Measurements from ENCODE around the gene ASPG.

ASPG gene

DNA sequence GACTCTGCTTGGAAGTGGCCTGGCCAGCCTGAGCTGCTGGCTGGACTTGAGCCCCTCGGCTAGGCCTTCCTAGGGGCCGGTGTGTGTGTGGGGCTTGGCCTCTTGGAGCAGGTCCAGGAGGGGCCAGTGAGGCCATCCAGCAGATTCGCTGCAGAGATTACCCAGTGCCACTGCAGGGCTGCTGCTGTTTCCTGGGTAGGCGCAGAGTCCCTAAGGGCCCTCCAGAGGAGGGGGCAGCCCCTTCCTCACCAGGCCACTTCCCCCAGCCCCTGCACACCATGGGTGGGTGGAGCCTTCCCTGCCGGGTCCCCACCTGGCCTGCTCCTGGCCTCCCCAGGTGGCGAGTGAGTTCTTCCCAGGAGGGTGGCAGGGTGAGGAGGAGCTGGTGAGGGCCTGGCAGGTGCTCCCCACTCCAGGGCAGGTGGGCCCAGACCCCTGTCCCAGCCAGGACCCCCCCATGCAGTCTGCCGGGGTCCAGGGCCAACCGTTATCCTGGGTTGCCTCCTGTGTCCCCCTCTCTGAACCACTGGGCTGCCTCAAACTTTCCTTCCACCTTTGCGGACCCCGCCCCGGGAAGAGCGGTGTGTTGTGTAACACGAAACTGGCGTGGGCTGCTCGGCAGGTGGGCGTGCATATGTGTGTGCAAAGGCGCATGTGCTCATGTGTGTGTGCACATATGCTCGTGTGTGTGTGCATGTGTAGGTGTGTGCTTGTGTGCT, 25.1 kb downstream of the ASPG start:
- H3K4me3 ChIP-seq (replicated peaks; ENCODE audit: low read depth, low read length): no peak overlapping the region
- H3K36me3 ChIP-seq (ENCODE audit: control insufficient read depth, insufficient read depth, low read length): no peaks in the 10 kb centered on the region
- DNase-seq (ENCODE audit: extremely low read depth, insufficient read length): no peak
- TF ChIP-seq CTCF (IDR thresholded peaks at IDR 0.05; ENCODE audit: insufficient read depth, low read length, poor library complexity, severe bottlenecking): no peak
- no peaks in the 10 kb centered on the region for H3K27me3 ChIP-seq (replicated peaks; ENCODE audit: control insufficient read depth, insufficient read depth, low read length)

GRCh38 chr14:104111301-104112112, 26.0 kb downstream of the ASPG start:
- no peak for TF ChIP-seq CTCF (IDR thresholded peaks at IDR 0.05; ENCODE audit: insufficient read depth, low read length, poor library complexity, severe bottlenecking)
- Histone ChIP-seq H3K27me3 (replicated peaks; ENCODE audit: control insufficient read depth, insufficient read depth, low read length) (no peaks in the 10 kb centered on the region), H3K36me3 (ENCODE audit: control insufficient read depth, insufficient read depth, low read length) (no peaks in the 10 kb centered on the region), H3K4me3 (replicated peaks; ENCODE audit: low read depth, low read length) (no peak overlapping the region)
- DNase-seq (ENCODE audit: extremely low read depth, insufficient read length): no peak

DNA sequence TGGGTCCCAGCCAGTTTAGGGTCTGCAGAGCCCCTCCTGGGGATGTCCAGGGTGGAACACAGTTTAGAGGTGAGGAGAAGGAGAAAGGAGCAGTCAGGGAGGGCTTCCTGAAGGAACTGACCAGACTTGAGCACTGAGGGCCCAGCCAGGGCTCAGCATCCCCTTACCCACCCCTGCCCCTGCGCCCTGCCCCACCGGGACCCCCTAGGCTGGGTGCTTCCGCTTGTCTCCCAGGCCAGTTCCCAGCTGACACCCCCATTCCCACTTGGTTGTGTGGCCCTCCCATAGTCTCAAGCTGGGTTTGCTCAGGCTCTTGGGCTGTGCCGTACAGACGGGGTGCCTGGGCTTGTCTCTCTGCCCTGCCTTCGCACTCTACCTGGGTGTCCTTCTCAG, 26.6 kb downstream of the ASPG start:
- TF ChIP-seq CTCF (IDR thresholded peaks at IDR 0.05; ENCODE audit: insufficient read depth, low read length, poor library complexity, severe bottlenecking): no peak
- H3K27me3 ChIP-seq (replicated peaks; ENCODE audit: control insufficient read depth, insufficient read depth, low read length): no peaks in the 10 kb centered on the region
- no peak for DNase-seq (ENCODE audit: extremely low read depth, insufficient read length)
- no peaks in the 10 kb centered on the region for H3K36me3 ChIP-seq (ENCODE audit: control insufficient read depth, insufficient read depth, low read length)
- no peak overlapping the region for H3K4me3 ChIP-seq (replicated peaks; ENCODE audit: low read depth, low read length)

- no peak for DNase-seq (ENCODE audit: extremely low read depth, insufficient read length)
- H3K36me3 ChIP-seq (ENCODE audit: control insufficient read depth, insufficient read depth, low read length): no peaks in the 10 kb centered on the region
- H3K4me3 ChIP-seq (replicated peaks; ENCODE audit: low read depth, low read length): no peak overlapping the region
- TF ChIP-seq CTCF (IDR thresholded peaks at IDR 0.05; ENCODE audit: insufficient read depth, low read length, poor library complexity, severe bottlenecking): no peak
- no peaks in the 10 kb centered on the region for H3K27me3 ChIP-seq (replicated peaks; ENCODE audit: control insufficient read depth, insufficient read depth, low read length)
Observed at GRCh38 chr14:104112609-104113571, 27.4 kb downstream of the ASPG start.

GRCh38 chr14:104113631-104114420, 28.3 kb downstream of the ASPG start:
- H3K4me3 ChIP-seq (replicated peaks; ENCODE audit: low read depth, low read length): no peak overlapping the region
- no peak for TF ChIP-seq CTCF (IDR thresholded peaks at IDR 0.05; ENCODE audit: insufficient read depth, low read length, poor library complexity, severe bottlenecking)

More at GRCh38 chr14:104113631-104114420, 28.3 kb downstream of the ASPG start:
- DNase-seq (ENCODE audit: extremely low read depth, insufficient read length): no peak
- Histone ChIP-seq H3K27me3 (replicated peaks; ENCODE audit: control insufficient read depth, insufficient read depth, low read length) (no peaks in the 10 kb centered on the region), H3K36me3 (ENCODE audit: control insufficient read depth, insufficient read depth, low read length) (no peaks in the 10 kb centered on the region)
